Stimulated activated CD4-positive, alpha-beta T cell treated with anti-CD3 and anti-CD28 coated beads, Interleukin-2, amount 100 ng/mL, for 24 hours (primary cell): Measurements from ENCODE around the gene SSBP3.
"Not testable (repeated sequence)": the region's sequence is repeated elsewhere in the genome, so short reads cannot be mapped to it uniquely, and the experiment has no call there.

Source experiments
- DNase-seq, 2 donors: peaks; one replicate each; pipeline ENCODE4 v3.0.0-alpha.2; 2020

SSBP3 gene

GRCh38 chr1:54215523-54215922 is 190.7 kb downstream of the SSBP3 start:
- no peak for DNase-seq

GRCh38 chr1:54212872-54213271 is 193.3 kb downstream of the SSBP3 start:
- no peak for DNase-seq

- DNase-seq = not testable (repeated sequence)
Observed at GRCh38 chr1:54207896-54208295, 198.3 kb downstream of the SSBP3 start.

DNA sequence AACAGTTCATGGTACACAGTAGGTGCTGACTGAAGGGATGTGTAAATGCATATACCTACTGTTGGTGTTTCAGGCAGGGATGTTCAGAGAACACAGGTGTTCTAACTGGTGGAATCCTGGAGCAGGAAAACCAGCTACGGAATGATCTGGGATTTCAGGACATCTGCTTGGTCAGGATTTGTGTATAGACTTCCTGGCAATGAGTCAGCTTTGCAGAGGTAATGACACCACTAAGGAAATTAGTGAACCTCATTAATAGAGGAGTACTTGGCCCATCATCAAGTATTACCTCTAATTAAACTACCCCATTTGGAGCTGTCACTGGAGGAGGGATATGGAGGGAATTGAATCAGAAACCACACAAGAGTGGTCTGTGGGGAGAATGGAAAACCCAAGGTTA is 198.9 kb downstream of the SSBP3 start:
- no peak for DNase-seq

DNA sequence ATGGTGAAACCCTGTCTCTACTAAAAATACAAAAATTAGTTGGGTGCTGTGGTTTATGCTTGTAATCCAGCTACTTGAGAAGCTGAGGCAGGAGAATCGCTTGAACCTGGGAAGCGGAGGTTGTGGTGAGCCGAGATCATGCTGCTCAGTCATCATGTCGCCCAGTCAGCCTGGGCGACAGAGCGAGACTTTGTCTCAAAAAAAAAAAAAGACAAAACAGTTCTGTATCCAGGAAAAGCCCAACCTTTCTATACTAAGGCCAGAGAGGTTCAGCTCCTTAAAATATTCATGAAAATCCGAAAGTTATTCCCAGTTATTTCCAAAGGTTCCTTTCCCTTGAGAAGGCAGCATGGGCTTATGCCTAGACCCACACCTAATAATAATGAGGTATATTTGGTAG is 202.0 kb downstream of the SSBP3 start:
- DNase-seq = no peak

DNA sequence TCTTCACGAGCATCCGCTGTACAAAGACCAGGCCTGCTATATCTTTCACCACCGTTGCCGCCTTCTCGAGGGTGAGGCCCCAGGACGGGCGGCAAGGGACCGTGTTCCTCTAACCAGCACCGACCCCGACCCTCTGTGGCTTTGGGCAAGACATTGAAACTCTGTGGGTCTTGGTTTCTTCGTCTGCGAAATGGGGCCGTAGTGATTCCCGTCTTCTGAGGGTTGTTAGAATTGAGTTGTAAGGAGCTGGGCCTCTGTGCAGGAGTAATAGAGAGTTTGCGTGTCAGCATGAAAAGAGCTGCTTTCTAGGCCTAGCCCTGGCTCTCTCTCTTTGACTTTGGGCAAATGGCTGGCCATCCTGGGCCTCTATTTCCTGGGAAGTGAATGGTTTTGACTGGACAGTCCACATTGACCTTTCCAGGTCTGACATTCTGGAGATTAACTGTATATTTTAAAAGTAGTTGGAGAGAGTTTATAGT is 205.6 kb downstream of the SSBP3 start:
- peak in 1 of 2 donors; percentile 31 for DNase-seq

GRCh38 chr1:54199765-54200518 is 206.3 kb downstream of the SSBP3 start, which contains the start of the genes CYB5RL and MRPL37:
CYB5RL (minus strand) TSS chr1:54200030; CDS start chr1:54195616, 4,414 bp downstream.
MRPL37 (plus strand) TSS chr1:54200167; CDS start chr1:54200244, 77 bp downstream.
- peak; percentile 89 for DNase-seq

GRCh38 chr1:54199151-54199764 is 206.9 kb downstream of the SSBP3 start:
- no peak for DNase-seq

GRCh38 chr1:54193453-54193852 is 212.7 kb downstream of the SSBP3 start:
- no peak for DNase-seq

DNA sequence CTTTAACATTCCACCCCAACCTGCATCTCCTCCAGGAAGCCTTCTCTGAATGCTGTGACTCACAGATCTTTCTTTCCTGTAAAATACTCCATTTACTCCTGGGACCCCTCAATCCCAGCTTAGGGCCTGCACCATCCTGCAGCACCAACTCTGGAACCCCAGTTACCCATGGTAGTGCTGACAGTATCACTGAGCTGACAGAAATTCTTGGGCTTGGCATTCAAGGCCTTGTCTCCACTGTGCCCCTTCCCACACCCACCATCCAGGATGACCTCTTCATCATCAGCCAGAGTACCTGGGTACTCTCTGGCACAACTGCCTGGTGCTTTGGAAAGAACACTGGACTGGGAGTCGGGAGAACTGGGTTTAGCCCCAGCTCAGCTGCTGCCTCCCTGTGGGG is 214.7 kb downstream of the SSBP3 start:
- no peak for DNase-seq

- no peak for DNase-seq
Observed at GRCh38 chr1:54190526-54190925, 215.7 kb downstream of the SSBP3 start.

GRCh38 chr1:54188291-54188690 is 217.9 kb downstream of the SSBP3 start:
- DNase-seq = no peak

GRCh38 chr1:54186056-54186455 is 220.1 kb downstream of the SSBP3 start:
- no peak for DNase-seq

GRCh38 chr1:54180701-54181360 is 225.4 kb downstream of the SSBP3 start:
- no peak for DNase-seq

DNA sequence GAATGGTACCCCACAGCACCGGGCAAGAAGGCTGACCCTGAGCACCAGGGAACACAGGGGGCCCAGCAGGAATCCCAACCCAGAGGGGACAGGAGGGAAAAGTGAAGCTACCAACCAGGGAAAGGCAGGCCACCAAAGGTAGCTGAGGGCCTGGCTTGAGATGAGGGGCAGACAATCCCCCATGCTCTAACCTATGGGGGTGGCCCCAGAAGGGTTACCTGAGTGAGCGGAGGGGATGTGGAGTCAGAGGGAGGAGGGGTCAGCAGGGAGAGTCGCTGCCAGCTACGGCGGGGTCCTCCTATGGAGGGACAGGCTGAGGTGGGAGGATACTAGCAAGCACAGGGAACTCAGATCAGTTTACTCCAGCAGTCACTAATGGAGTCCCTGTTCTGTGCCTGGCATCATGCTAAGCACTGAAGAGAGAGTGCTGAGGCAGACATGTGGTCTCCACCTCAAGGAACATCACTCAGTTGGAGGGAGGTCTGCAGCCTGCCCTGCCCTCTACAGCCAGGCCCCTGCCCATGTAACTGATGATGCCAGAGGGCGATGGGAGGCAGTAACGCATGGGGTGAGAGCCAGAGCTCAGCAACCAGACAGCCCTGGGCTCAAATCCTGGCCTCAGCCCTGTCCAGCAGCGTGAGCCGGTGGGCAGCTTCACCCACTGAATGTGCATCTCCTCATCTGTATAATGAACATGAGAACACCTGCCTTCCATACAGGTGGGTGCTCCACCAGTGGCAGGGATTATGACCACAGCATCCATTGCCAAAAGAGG is 227.7 kb downstream of the SSBP3 start:
- no peak for DNase-seq

DNA sequence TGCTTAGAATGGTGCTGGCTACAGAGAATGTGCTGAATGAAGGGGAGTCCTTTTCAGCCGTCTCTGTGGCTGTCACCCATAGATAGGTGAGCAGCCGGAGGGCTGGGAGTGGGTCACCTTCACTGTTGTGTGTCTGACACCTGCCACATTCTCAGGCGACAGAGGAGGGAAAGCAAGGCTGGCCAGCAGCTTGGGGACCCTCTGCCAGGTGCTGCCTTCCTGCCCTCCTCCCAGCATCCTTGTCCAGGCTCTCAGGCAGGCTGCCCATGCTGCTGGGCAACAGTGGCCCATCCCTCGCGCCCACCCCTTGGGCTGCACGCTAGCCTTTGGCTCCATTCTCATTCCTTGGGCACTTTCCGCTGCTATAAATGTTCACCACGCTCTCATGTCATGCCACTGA is 228.5 kb downstream of the SSBP3 start:
- no peak for DNase-seq

- DNase-seq = no peak
Observed at GRCh38 chr1:54176621-54177327, 229.4 kb downstream of the SSBP3 start.
